A673 (cell line): Measurements from ENCODE around the gene SPECC1.

Experiments used
- CTCF ChIP-seq: fragments of 300-800, 200-600 bp; sonication (generic); conservative IDR thresholded peaks from 2 replicates; pipeline ENCODE4 v1.5.1; 2017; ENCODE audit warnings: low read depth, mild to moderate bottlenecking, antibody characterized with exemption, low read length, moderate library complexity, mixed read lengths
- EZH2 ChIP-seq: fragments of 200-600 bp; sonication (generic); IDR thresholded peaks from 2 replicates; pipeline ENCODE4 v1.6.1; 2017; ENCODE audit warnings: borderline replicate concordance, low read depth, mild to moderate bottlenecking, mixed read lengths, antibody characterized with exemption, low read length; ENCODE audit not compliant: poor library complexity, severe bottlenecking

GRCh38 chr17:20210614-20211013 is 201.5 kb downstream of the SPECC1 start:
- TF ChIP-seq CTCF (no peak), EZH2 (no peak)
